Astrocyte of the cerebellum (primary cell): ENCODE results near the gene STEAP3.

ENCODE experiments used
- DNase-seq: peaks from one replicate; pipeline ENCODE4 v3.0.0-alpha.2; 2011; ENCODE audit warnings: low read depth
- H3K4me3 ChIP-seq: 2 replicates; pipeline ENCODE4 v1.5.1; 2011; ENCODE audit warnings: mild to moderate bottlenecking, low read depth, low read length, moderate library complexity
- in situ Hi-C: cut with HindIII; loops from 2 replicates; pipeline ENCODE4 v1.10.0; 2017; ENCODE audit warnings: low sequenced_read_pairs
- TF ChIP-seq, protein P1 (sequence below): IDR thresholded peaks from 2 replicates; pipeline ENCODE4 v1.5.1; 2012; ENCODE audit warnings: low read length, low read depth, moderate library complexity, mild to moderate bottlenecking; ENCODE audit errors: missing control alignments

The STEAP3 gene

DNA sequence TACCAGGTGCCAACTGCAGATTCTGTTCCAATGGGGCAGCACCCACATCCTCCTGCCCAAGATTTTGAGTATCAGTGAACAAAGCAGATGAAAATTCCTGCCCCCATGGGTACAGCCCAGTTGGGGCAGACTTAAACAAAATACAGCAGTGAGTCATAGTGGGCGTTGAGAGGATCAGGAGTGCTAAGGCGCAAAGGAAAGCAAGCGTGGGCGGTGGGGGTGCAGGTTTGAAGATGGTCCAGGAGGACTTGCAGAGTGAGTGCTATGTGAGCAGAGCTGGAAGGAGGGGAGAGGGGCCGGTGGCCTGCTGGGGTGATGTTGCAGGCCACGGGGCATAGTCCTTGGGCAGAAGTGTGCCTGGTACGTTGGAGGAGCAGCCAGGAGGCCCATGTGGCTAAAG lies 24.7 kb downstream of the STEAP3 start:
- TF ChIP-seq, protein P1, sequence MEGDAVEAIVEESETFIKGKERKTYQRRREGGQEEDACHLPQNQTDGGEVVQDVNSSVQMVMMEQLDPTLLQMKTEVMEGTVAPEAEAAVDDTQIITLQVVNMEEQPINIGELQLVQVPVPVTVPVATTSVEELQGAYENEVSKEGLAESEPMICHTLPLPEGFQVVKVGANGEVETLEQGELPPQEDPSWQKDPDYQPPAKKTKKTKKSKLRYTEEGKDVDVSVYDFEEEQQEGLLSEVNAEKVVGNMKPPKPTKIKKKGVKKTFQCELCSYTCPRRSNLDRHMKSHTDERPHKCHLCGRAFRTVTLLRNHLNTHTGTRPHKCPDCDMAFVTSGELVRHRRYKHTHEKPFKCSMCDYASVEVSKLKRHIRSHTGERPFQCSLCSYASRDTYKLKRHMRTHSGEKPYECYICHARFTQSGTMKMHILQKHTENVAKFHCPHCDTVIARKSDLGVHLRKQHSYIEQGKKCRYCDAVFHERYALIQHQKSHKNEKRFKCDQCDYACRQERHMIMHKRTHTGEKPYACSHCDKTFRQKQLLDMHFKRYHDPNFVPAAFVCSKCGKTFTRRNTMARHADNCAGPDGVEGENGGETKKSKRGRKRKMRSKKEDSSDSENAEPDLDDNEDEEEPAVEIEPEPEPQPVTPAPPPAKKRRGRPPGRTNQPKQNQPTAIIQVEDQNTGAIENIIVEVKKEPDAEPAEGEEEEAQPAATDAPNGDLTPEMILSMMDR: no peak
- DNase-seq: no peak
- in situ Hi-C loops: no loop called here
- no peak overlapping the region for H3K4me3 ChIP-seq

DNA sequence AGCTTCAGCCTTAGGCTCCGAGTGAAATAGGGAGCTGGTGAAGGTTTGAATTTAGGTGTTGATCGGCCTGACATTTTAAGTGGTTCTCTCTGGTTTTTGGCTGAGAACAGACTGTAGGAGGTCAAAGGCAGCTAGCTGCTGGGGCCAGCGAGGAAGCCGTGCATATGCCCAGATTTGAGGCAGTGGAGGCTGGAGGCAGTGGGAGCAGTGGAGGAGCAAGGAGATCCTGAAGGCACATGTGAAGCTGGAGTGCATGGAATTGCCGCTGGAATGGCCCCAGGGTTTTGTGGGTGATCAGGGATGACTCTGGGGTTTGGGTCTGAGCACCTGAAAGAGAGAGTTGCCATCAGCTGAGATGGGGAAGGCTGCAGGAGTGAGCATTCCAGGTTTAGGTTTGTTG lies 25.1 kb downstream of the STEAP3 start:
- no peak overlapping the region for H3K4me3 ChIP-seq
- in situ Hi-C loops: no loop called here
- no peak for DNase-seq
- TF ChIP-seq, protein P1: no peak

DNA sequence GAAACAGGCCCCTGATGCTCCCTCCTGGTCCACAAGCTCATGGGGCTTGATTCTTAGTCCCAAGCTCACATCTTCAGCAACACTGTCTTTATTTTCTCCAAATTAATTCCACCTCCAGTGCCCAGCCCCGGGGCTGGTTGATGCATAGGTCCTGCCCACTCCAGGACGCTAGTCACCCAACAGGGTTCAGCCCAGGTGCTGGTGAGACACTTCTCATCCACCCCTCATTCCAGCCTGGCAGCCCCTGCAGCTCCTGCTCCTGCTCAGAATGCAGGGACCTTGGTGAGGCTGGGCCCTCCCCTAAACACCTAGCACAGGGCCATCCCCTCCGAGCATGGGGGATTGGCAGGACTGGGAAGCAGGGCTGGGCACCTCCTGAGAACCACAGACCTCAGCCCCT lies 25.7 kb downstream of the STEAP3 start:
- in situ Hi-C loops: no loop called here
- TF ChIP-seq, protein P1: no peak
- no peak overlapping the region for H3K4me3 ChIP-seq
- DNase-seq: no peak

GRCh38 chr2:119249855-119250717 lies 26.5 kb downstream of the STEAP3 start:
- H3K4me3 ChIP-seq: no peak overlapping the region
- TF ChIP-seq, protein P1: no peak
- DNase-seq: no peak
- in situ Hi-C loops: no loop called here

DNA sequence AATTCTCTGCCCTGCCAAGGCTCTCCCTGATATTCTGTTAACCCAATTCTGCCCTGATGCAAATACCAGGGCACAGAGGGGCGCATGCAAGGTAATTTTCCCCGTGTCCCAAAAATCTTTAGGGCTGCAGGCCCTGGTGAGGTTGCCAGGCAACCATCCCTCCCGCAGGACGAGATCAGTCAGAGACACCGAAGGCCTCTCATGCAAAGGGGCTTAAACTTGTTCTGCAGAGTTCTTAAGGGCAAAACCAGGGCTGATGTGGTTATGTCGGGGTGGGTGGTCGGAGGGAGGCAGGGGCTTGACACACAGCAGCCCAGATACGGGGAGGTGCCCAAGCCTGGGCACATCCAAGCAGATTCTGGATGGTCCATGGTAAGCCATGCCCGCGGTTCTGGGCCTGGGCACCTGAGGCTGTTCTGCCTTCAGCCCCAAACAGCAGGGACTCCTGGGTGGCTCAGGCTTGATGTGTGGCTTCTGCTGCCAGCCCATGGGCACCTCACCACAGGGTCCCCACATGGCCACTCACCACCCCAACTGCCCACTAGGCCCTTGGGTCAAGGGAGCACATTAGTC lies 27.2 kb downstream of the STEAP3 start:
- no peak overlapping the region for H3K4me3 ChIP-seq
- DNase-seq: no peak
- TF ChIP-seq, protein P1: no peak
- in situ Hi-C loops: no loop called here

GRCh38 chr2:119251652-119252051 lies 28.0 kb downstream of the STEAP3 start:
- TF ChIP-seq, protein P1: no peak
- in situ Hi-C loops: no loop called here
- no peak for DNase-seq
- no peak overlapping the region for H3K4me3 ChIP-seq
